Astrocyte (in vitro differentiated cells and primary cell): Measurements from ENCODE around the gene BTF3.

Source experiments
- EZH2 ChIP-seq: IDR thresholded peaks from 2 replicates; pipeline ENCODE4 v1.6.1; 2012; ENCODE audit warnings: mild to moderate bottlenecking, low read length, inconsistent platforms; ENCODE audit not compliant: insufficient read depth
- TF ChIP-seq, protein P1 (sequence below): IDR thresholded peaks from 2 replicates; pipeline ENCODE4 v1.5.1; 2011; ENCODE audit warnings: low read depth, mild to moderate bottlenecking, inconsistent platforms, low read length, moderate library complexity; ENCODE audit not compliant: insufficient read depth

DNA sequence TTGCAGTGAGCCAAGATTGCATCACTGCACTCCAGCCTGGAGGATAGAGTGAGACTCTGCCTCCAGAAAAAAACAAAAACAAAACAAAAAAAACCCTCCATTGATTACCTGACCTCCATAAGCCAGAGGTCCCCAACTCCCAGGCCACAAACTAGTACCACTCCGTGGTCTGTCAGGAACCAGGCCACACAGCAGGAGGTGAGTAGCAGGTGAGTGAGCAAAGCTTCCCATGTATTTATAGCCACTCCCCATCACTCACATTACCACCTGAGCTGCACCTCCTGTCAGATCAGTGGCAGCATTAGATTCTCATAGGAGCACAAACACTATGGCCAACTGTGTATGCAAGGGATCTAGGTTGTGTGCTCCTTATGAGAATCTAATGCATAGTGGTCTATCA, 13.7 kb upstream of the BTF3 start:
- TF ChIP-seq, protein P1, sequence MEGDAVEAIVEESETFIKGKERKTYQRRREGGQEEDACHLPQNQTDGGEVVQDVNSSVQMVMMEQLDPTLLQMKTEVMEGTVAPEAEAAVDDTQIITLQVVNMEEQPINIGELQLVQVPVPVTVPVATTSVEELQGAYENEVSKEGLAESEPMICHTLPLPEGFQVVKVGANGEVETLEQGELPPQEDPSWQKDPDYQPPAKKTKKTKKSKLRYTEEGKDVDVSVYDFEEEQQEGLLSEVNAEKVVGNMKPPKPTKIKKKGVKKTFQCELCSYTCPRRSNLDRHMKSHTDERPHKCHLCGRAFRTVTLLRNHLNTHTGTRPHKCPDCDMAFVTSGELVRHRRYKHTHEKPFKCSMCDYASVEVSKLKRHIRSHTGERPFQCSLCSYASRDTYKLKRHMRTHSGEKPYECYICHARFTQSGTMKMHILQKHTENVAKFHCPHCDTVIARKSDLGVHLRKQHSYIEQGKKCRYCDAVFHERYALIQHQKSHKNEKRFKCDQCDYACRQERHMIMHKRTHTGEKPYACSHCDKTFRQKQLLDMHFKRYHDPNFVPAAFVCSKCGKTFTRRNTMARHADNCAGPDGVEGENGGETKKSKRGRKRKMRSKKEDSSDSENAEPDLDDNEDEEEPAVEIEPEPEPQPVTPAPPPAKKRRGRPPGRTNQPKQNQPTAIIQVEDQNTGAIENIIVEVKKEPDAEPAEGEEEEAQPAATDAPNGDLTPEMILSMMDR, result no peak
- no peak for TF ChIP-seq EZH2
